NCI-H2081 treated with DMSO at 0.1 percent for 48 hours (cell line): ENCODE measurements around the gene HOXA9.

ENCODE experiments used
- DNase-seq: peaks from one replicate; lab custom pipeline; 2025; lab: John Stamatoyannopoulos, UW

HOXA9 gene

DNA sequence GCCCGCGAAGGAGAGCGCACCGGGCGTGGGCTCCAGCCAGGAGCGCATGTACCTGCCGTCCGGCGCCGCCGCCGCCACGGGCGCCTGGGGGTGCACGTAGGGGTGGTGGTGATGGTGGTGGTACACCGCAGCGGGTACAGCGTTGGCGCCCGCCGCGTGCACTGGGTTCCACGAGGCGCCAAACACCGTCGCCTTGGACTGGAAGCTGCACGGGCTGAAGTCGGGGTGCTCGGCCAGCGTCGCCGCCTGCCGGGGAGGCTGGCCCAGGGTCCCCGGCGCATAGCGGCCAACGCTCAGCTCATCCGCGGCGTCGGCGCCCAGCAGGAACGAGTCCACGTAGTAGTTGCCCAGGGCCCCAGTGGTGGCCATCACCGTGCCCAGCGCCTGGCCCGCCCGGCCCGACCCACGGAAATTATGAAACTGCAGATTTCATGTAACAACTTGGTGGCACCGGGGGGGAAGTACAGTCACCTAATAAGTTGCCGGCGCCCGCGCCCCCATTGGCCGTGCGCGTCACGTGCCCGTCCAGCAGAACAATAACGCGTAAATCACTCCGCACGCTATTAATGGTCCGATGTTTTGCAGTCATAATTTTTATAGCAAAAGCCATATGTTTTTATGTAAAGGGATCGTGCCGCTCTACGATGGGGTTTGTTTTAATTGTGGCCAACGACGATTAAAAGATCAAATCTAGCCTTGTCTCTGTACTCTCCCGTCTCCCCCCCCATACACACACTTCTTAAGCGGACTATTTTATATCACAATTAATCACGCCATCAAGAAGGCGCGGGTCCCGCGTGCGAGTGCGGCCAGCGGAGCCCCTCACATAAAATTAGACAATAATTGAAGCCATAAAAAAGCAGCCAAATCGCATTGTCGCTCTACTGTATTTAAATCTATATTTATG lies at the start of gene HOXA9:
HOXA9 (minus strand) TSS at position 449 of the 907 bp plus-strand sequence; CDS start at position 369, 80 bp downstream.
- no peak for DNase-seq

GRCh38 chr7:27214239-27214950 lies 49.1 kb upstream of the HOXA9 start:
- DNase-seq: no peak

DNA sequence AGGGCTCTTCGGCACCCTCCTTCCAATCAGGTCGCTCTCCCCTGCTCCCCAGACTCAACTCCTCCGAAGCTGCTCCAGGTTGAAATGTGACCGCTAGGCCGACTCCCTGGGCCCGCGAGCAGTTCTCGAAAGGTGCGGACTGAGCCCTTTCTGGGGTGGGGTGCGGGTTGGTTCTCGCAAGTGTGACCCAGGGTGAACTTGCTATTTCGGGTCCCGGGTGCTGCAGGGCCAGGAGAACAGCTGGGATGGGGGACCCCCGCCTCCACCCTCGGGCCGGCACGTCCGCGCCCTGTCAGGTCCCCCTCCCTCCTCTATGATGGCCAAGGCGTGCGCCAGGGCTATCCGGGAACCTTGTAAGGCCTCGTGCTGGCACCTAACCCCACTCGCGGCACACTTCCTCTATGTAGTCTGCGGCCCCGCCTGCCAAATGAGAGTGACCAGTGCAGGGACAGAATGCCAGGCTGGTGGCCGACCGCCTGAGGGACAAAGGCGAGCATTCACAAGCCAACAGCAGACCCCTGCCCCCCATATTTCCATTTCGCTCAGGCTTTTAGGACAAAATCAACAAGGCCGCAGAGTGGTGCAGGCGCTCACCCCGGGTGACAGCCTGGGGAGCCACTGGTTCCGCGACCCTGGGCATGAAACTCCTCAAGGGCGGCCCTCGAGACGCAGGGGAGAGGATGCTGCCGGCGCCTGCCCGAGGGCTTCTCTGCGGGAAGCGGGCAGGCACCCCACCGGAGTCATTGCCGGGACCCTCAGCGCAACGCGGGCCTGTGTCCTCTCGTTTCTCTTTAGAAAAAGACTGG lies 48.3 kb upstream of the HOXA9 start:
- no peak for DNase-seq

GRCh38 chr7:27212497-27213432 lies 47.4 kb upstream of the HOXA9 start:
- DNase-seq: no peak

DNA sequence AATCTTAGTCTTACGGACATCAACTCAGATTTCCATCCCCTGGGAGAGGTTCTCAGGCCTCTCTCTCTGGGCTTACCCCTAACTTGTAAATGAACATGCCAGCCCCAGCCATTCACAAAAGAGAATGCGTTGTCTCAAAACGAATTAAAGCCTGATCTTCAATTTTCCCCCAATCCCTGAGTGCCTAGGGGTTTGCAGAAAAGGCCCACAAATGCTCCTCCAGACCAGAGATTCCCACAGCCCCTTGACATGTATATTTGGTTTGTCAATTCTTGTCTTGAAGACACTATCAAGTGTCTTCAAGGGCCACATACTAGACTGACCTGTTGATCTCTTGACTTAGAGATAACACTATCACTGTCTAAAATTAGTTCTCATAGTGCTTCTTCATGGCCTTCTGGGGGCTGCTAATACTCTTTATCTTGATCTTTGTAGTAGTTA lies 46.4 kb upstream of the HOXA9 start:
- no peak for DNase-seq

DNA sequence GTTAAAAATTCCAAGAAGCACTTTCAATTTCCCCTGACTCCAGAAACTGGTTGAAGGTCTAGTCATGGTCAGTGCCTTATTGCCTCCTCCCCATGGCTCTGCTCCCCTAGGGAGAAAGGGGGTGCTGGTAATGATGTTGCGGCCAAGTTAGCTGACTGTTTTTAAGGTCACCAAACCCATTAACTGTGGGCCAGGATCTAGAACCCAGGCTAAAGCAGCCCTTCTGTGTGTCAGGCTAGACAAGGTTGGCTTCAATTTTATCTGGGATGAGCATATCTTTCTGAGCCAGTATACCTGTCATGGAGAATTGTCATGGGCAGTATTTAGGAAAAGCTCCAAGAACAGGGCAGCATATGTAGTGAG lies 45.7 kb upstream of the HOXA9 start:
- DNase-seq: no peak

DNA sequence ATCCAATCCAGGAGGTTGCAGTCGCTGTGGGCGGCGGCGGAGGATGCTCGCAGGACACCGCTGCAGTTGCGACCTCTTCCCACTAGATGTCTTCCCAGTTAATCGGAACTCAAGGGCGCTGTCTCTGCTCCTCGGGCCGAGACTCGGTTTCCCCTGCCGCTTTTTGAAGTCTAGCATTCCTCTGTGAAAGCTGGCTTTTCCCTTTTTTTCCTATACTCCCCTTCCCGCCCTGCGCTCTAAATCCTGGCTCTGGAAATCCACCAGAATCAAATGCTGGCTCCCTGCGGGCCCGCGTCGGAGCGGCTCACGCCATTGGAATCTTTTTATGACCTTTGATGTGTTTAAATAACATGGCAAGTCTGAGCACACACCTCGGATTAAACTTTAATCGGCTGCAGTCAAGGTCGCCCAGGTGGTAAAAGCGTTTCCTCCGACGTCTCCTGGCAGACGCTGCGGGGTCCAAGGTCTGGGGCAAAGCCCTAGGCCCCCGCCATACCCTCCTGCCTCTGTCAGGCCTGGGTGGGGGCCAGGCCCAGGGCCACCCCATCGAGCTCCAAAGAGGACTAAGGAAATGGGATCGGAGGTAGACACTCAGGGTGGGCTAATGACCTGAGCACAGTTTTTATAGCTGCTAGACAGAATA lies 45.2 kb upstream of the HOXA9 start:
- DNase-seq: no peak

DNA sequence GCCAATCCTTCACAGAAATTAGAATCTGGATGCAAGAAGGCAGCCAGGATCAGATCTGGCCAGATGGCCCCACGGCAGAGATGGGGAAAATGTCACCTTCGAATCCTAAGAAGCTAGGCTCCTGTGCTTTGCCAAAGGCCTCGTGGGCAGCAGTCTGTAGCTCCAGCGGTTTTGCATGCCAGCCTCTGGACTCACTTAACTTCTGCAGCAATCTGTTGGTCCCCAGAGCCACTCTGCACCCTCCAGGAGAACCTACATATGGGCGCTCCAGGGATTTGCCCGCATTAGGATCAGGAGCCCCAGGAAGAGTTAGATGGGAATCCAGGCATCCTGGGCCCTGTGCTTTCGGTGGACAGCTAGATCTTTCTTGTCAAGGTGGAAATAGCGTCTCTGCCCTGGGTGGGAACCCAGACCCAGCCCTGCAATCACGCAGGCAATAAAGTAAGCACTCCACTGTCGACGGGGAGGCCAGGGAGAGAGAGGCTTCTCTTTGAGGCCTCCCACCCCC lies 44.6 kb upstream of the HOXA9 start:
- no peak for DNase-seq

- no peak for DNase-seq
Observed at GRCh38 chr7:27208998-27209397, 43.7 kb upstream of the HOXA9 start.

DNA sequence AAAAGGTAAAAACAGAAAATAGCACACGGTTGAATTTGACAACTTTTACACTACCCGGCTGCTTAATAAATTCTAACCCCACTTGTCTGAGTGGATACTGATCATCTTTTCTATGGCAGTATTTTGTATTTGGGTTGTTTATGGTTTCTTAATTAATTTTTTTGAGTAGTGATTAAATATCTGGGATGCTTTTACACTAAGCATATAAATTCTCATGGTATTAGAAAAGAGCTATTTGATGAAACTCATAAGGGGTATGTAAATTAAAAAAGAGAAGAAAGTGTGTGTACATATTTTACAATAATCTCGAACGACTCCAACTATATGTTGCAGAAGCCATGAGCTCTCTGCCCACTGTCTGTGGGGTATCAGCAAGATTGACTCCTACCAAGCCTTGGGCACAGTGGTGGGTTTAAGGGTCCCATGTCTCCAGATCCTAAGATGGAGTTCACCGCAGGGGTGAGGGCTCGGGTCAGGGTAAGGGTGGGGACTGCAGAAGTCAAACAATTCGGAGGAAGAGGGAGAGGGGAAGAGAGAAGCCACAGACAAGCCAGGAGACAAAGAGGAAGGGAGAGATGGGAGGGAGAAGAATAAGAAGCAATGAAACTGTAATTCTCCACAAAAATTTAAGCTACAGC lies 42.1 kb upstream of the HOXA9 start:
- no peak for DNase-seq

DNA sequence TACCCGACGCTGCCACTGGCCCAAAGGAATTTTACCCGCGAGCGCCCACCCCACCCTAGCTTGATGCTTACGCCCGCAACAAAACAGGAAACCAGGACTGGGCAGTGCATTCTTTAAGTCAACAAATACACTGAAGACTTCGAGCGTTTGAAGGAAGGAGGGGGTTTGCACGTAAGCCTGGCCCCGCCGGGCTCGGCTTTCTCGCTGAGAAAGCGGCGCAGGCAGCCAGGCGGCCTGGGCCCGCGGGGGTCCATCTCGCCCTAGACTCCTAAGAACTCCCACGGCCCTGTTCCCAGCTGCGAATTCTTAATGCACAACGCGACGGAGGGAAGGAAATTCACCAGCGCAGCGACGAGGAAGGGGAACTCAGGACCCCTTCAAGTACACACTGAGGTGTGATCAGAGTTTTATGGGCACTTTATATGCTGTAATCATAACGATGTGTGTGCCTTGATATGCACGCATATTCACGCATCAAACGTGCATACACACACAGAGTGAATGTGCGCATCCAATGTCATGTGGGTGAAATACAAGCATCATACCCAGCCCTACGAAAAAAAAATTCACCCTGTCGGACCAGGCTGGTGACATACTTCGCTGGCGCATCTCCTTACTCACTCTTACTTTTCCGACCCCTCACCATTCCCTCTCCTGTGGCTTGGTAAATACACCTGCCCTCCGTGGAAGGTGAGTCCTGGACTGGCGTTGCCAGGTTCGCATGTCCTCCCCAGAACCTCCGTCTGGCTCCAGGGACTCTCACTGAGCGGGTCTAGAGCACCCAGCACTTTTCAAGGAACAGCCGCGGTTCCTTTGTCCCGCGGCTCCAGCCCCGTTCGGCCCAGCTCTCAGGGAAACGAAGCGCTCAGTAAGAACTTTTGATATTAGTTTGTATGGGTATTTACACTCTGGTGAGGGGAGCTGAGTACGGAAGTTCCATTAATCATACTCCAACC lies 40.3 kb upstream of the HOXA9 start:
- no peak for DNase-seq

GRCh38 chr7:27204851-27205322 lies 39.5 kb upstream of the HOXA9 start:
- no peak for DNase-seq

DNA sequence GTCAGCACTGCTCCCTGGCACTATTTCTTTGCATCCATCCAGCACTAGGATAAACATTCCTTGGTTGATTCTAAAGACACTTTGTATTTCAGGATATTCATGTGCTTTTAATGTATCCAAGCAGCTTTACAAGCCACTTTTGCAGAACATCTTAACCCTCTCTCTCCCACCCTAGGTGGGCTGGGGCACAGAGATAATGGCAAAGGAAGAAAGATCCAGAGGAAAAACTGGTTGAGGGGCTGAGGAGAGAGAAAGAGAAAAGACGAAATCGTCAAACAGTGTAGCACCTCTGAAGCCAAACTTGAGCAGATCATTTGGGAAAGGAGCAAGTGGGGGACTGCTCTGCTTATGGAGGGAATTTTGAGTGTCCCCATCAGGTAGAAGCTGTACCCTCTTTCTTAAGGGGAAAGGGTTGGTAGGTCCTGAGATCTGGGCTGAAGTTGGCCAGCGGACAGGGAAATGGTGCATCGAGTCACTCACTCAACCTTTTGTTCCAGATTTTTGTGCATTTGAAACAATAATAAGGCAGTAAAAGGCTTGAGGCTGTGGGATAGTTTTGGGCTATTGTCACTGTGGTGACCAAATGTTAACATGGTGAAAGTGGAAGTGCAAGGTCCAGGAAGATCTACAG lies 38.7 kb upstream of the HOXA9 start:
- no peak for DNase-seq

GRCh38 chr7:27203365-27203953 lies 38.1 kb upstream of the HOXA9 start:
- DNase-seq: no peak

GRCh38 chr7:27202862-27203134 lies 37.5 kb upstream of the HOXA9 start:
- no peak for DNase-seq

GRCh38 chr7:27202018-27202861 lies 36.9 kb upstream of the HOXA9 start:
- no peak for DNase-seq

DNA sequence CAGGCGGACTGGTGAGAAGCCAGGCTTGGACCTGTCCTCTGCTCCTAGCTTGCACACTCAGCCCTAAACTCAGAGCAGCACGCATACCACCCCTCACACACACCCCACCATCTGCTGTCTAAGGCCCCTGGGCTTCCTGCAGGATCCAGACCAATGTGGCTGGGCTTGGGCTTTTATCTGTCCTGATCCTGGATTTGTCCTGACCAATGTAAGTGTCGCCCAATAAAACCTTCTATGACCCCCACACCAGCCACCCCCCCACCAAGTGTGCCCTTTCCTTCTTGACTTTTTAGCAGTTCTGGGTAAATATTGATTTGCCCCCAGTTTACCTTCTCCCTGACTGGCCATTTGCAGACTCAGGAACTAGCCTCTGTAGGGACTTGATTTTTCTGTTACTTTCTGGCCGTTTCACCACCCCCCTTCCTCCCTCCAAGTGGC lies 36.3 kb upstream of the HOXA9 start:
- DNase-seq: no peak
